ENCODE results near the gene NUDT3. TPM values are rescaled to one million over a fixed set of nuclear protein-coding genes. Genes with fewer than 3 reads are reported as not detected.

NUDT3 gene
- polyA plus RNA-seq, 1 of the 3 experiments (the other 2 are of a cell fraction), result 11.9 TPM

GRCh38 chr6:34338377-34338776 is 54.1 kb downstream of the NUDT3 start (continued):
- TF ChIP-seq ZBTB33 (IDR thresholded peaks at IDR 0.05; ENCODE audit: borderline replicate concordance, low read depth), result no peak

GRCh38 chr6:34334796-34335416 is 57.6 kb downstream of the NUDT3 start:
- TF ChIP-seq JUND (IDR thresholded peaks at IDR 0.05) (no peak), ELF1 (IDR thresholded peaks at IDR 0.05) (no peak), FOXM1 (IDR thresholded peaks at IDR 0.05; ENCODE audit: low read depth) (no peak), GATA2 (CRISPR knock-in tag; IDR thresholded peaks at IDR 0.05) (no peak), TEAD4 (IDR thresholded peaks at IDR 0.05; ENCODE audit: borderline replicate concordance, insufficient read depth) (no peak), FOXJ3 (CRISPR knock-in tag; IDR thresholded peaks at IDR 0.05) (no peak), POLR2AphosphoS5 (IDR thresholded peaks at IDR 0.05; ENCODE audit: low read depth, low read length) (no peak), YY1 (IDR thresholded peaks at IDR 0.05; ENCODE audit: low read depth) (no peak), CTCF (IDR thresholded peaks at IDR 0.05) (no peak), MXI1 (IDR thresholded peaks at IDR 0.05; ENCODE audit: low read depth, low read length) (no peak), NRF1 (IDR thresholded peaks at IDR 0.05; ENCODE audit: low read depth, low read length) (no peak), MEF2A (IDR thresholded peaks at IDR 0.05; ENCODE audit: borderline replicate concordance, low read depth) (no peak)
- no peak overlapping the region for H2AFZ ChIP-seq (ENCODE audit: low read depth)
- H3K27ac ChIP-seq (ENCODE audit: low read depth in 2 of 2, low read length in 1 of 2), result no peak overlapping the region; a peak in 2 of 4 replicates
- no peaks in the 10 kb centered on the region for H3K9me3 ChIP-seq
- peaks cover 6 to 9% of the 10 kb centered on the region in 2 experiments; a peak in 3 of 4 replicates for H3K4me1 ChIP-seq (ENCODE audit: control insufficient read depth in 1 of 2, insufficient read depth in 2 of 2, low read depth in 1 of 2, low read length in 1 of 2)
- H3K4me3 ChIP-seq (ENCODE audit: low read depth in 2 of 2, low read length in 1 of 2), result no peak overlapping the region
- peaks cover 10% of the 10 kb centered on the region for H3F3A ChIP-seq (replicated peaks; ENCODE audit: insufficient read depth)
- H3K9ac ChIP-seq, result no peak overlapping the region
- ChIA-PET CTCF (no interaction called here), POLR2A (no interaction called here)
- peaks cover 34% of the 10 kb centered on the region for H3K79me2 ChIP-seq (ENCODE audit: insufficient read depth)
- H3K27me3 ChIP-seq (ENCODE audit: insufficient read depth), result no peaks in the 10 kb centered on the region
- WGBS (ENCODE audit: low lambda C conversion rate), result 81% methylated on average over 3 of the region's 3 CpGs
- DNase-seq, result no peak
- peaks cover 11% of the 10 kb centered on the region for H4K20me1 ChIP-seq (ENCODE audit: insufficient read depth)
- H3K36me3 ChIP-seq (replicated peaks in 1 of 2; ENCODE audit: control insufficient read depth in 1 of 2, insufficient read depth in 2 of 2, low read length in 1 of 2), result peaks cover 7 to 22% of the 10 kb centered on the region in 2 experiments
- H3K9me2 ChIP-seq, result no peaks in the 10 kb centered on the region
- no peak overlapping the region for H3K4me2 ChIP-seq
